A673 (cell line): ENCODE results near the gene SERINC2. TPM values are rescaled to one million over a fixed set of nuclear protein-coding genes. Genes with fewer than 3 reads are reported as not detected.

ENCODE experiments used
- BruUV-seq: library from RNA; stranded (reverse); fragments of 400-500 nt; replicated peaks from 2 replicates; lab custom pipeline; 2021; lab: Mats Ljungman, UMichigan
- CTCF ChIA-PET: fragments of 300-600 bp; sonication (Branson Sonifier 250); formaldehyde crosslinking; loops from one replicate; lab custom pipeline; 2022; ENCODE audit warnings: antibody characterized with exemption; lab: Charles Lee
- POLR2A ChIA-PET: fragments of 300-600 bp; sonication (Branson Sonifier 250); formaldehyde crosslinking; loops from one replicate; lab custom pipeline; 2022; ENCODE audit warnings: antibody characterized with exemption; ENCODE audit not compliant: low non-redundant PET; lab: Charles Lee
- DNase-seq: peaks from one replicate; pipeline ENCODE4 v3.0.0-alpha.2; 2015; ENCODE audit warnings: low spot score
- H3K27ac ChIP-seq: fragments of 200-600 bp; sonication (generic); 2 replicates; pipeline ENCODE4 v1.5.1; 2016; ENCODE audit warnings: mixed run types, low read depth, mild to moderate bottlenecking, mixed read lengths, antibody characterized with exemption, low read length; ENCODE audit not compliant: poor library complexity, severe bottlenecking
- H3K27me3 ChIP-seq: fragments of 200-600 bp; sonication (generic); replicated peaks from 2 replicates; pipeline ENCODE4 v1.6.1; 2017; ENCODE audit warnings: mixed run types, low read depth, mild to moderate bottlenecking, mixed read lengths, antibody characterized with exemption, low read length; ENCODE audit not compliant: insufficient read depth, poor library complexity
- H3K36me3 ChIP-seq: fragments of 200-600 bp; sonication (generic); 2 replicates; pipeline ENCODE4 v1.6.1; 2016; ENCODE audit warnings: mixed run types, mild to moderate bottlenecking, mixed read lengths, antibody characterized with exemption, low read length; ENCODE audit not compliant: insufficient read depth, poor library complexity, severe bottlenecking
- H3K4me1 ChIP-seq: fragments of 200-600 bp; sonication (generic); 2 replicates; pipeline ENCODE4 v1.6.1; 2017; ENCODE audit warnings: mixed run types, mild to moderate bottlenecking, mixed read lengths, antibody characterized with exemption, low read length; ENCODE audit not compliant: insufficient read depth, poor library complexity, severe bottlenecking
- H3K4me3 ChIP-seq: fragments of 200-600 bp; sonication (generic); 2 replicates; pipeline ENCODE4 v1.5.1; 2016; ENCODE audit warnings: low read depth, mixed run types, mild to moderate bottlenecking, mixed read lengths, low read length; ENCODE audit not compliant: poor library complexity, severe bottlenecking
- H3K9me3 ChIP-seq: fragments of 200-600 bp; sonication (generic); 2 replicates; pipeline ENCODE4 v1.6.1; 2016; ENCODE audit warnings: mixed run types, low read depth, mild to moderate bottlenecking, mixed read lengths, antibody characterized with exemption, low read length; ENCODE audit not compliant: poor library complexity, severe bottlenecking
- EZH2 ChIP-seq: fragments of 200-600 bp; sonication (generic); IDR thresholded peaks from 2 replicates; pipeline ENCODE4 v1.6.1; 2017; ENCODE audit warnings: borderline replicate concordance, low read depth, mild to moderate bottlenecking, mixed read lengths, antibody characterized with exemption, low read length; ENCODE audit not compliant: poor library complexity, severe bottlenecking
- intact Hi-C: fragments of 100-400 bp; cut with micrococcal nuclease; formaldehyde crosslinking; loops from one replicate; pipeline ENCODE4 v1.10.0; 2022; ENCODE audit not compliant: unreplicated experiment
- total RNA-seq: library from RNA; stranded (reverse); gene quantifications from 2 replicates; pipeline ENCODE4 v1.2.3, GENCODE V29; 2021
- TF ChIP-seq, protein P1 (sequence below): fragments of 300-800, 200-600 bp; sonication (generic); conservative IDR thresholded peaks from 2 replicates; pipeline ENCODE4 v1.5.1; 2017; ENCODE audit warnings: low read depth, mild to moderate bottlenecking, antibody characterized with exemption, low read length, moderate library complexity, mixed read lengths

Gene SERINC2
- total RNA-seq, 1 experiment from 2014 or later, result 0.30 TPM

DNA sequence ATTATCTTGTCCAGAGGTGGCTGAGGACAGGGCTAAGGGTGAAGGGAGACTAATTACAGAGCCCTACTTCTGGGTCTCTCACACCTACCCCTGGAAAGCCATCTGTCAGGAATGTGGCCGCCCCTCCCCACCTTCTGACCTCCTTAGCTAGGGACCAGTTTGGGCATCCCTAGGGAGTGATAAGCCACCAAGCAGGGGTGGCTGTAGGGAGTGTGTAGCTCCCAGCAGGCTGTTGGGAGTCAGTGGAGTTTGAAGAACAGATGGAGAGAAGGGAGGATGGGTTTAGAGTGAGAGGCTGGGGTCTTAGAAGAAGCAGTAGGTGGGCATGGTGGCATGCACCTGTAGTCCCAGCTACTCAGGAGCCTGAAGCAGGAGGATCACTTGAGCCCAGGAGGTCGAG is 808 bp upstream of the SERINC2 start:
- no peak overlapping the region for H3K27ac ChIP-seq
- intact Hi-C loops, result no loop called here
- TF ChIP-seq EZH2, result peak; percentile 25
- TF ChIP-seq, protein P1, sequence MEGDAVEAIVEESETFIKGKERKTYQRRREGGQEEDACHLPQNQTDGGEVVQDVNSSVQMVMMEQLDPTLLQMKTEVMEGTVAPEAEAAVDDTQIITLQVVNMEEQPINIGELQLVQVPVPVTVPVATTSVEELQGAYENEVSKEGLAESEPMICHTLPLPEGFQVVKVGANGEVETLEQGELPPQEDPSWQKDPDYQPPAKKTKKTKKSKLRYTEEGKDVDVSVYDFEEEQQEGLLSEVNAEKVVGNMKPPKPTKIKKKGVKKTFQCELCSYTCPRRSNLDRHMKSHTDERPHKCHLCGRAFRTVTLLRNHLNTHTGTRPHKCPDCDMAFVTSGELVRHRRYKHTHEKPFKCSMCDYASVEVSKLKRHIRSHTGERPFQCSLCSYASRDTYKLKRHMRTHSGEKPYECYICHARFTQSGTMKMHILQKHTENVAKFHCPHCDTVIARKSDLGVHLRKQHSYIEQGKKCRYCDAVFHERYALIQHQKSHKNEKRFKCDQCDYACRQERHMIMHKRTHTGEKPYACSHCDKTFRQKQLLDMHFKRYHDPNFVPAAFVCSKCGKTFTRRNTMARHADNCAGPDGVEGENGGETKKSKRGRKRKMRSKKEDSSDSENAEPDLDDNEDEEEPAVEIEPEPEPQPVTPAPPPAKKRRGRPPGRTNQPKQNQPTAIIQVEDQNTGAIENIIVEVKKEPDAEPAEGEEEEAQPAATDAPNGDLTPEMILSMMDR, result no peak
- H3K4me1 ChIP-seq, result peaks cover 8% of the 10 kb centered on the region
- no peaks in the 10 kb centered on the region for H3K9me3 ChIP-seq
- H3K4me3 ChIP-seq, result no peak overlapping the region
- H3K36me3 ChIP-seq, result no peaks in the 10 kb centered on the region
- ChIA-PET CTCF (interaction anchor here (1.0 kb wide), 1 partner anchor 137 kb away, joined by 3 read pairs; no protein-coding TSS in a partner anchor), POLR2A (no interaction called here)
- DNase-seq, result no peak
- no TSS peak for BruUV-seq
- H3K27me3 ChIP-seq, result peaks cover 51% of the 10 kb centered on the region

DNA sequence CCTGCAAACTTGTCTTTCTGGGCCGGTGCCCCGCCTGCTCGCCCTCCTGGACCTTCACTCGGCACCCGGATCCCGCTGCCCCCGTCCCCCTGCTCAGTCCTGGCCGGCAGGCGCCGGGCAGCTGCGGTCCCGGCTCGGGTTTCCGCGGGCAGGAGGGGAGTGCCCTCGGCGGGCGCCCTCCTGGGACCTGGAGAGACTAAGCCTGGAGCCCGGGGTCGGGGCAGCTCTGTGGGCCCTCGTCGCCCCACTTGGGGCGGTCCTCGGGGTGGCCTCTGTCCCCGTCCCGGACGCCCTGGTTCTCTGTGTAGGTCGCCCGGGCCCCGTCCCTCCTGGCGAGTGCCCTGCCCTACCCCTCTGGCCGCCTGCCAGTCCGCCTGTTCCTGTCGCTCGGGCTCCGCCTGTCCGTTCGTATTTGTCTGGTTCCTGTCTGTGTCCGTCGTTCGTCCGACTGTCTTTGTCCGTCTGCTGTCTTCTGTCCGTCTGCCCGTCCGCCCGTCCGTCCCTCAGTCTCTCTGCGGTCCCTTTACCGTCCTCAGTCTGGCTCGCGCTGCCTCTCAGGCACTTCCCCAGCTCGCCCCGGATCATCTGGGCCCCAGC is 490 bp downstream of the SERINC2 start:
- peak overlapping the region; percentile 48 for H3K4me3 ChIP-seq
- DNase-seq, result no peak
- H3K27ac ChIP-seq, result no peak overlapping the region
- TF ChIP-seq, protein P1, result no peak
- TF ChIP-seq EZH2, result peak; percentile 75
- no TSS peak for BruUV-seq
- H3K36me3 ChIP-seq, result no peaks in the 10 kb centered on the region
- H3K9me3 ChIP-seq, result no peaks in the 10 kb centered on the region
- H3K27me3 ChIP-seq, result peaks cover 51% of the 10 kb centered on the region
- H3K4me1 ChIP-seq, result peaks cover 8% of the 10 kb centered on the region
- POLR2A ChIA-PET, result no interaction called here
- CTCF ChIA-PET, result interaction anchor here (0.7 kb wide), 1 partner anchor 287 kb away, joined by 3 read pairs; no protein-coding TSS in a partner anchor
- intact Hi-C loops, result no loop called here

DNA sequence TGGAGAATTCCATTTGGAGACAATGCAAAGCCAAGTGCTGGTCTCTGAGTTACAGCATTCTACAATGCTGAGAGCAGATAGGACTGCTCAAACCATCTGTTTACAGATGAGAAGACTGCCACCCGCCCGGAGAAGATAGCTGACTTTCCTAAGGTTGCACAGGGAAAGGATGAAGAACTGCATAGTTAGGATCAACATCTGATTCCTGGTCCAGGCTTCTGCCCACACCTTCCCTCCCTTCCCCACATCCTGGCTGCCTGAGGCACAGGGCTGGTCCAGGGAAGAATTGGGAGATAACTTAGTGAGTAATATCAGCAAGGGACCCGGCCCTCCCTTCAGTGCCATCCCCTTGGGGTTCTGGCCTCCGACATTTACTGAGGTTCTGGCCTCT is 2.0 kb downstream of the SERINC2 start:
- intact Hi-C loops, result loop anchor here (5.0 kb wide), 1 partner anchor 132 kb away; no protein-coding TSS in a partner anchor
- BruUV-seq, result no TSS peak
- Histone ChIP-seq H3K4me3 (no peak overlapping the region), H3K36me3 (no peaks in the 10 kb centered on the region), H3K27me3 (peaks cover 51% of the 10 kb centered on the region), H3K9me3 (no peaks in the 10 kb centered on the region), H3K27ac (no peak overlapping the region), H3K4me1 (peaks cover 8% of the 10 kb centered on the region)
- ChIA-PET CTCF (no interaction called here), POLR2A (no interaction called here)
- no peak for DNase-seq
- TF ChIP-seq, protein P1, result no peak
- no peak for TF ChIP-seq EZH2
